Lower leg skin (tissue), 4 donors: ENCODE measurements around the gene ZNF480. TPM values are rescaled to one million over a fixed set of nuclear protein-coding genes. Genes with fewer than 3 reads are reported as not detected.
"Not testable (repeated sequence)": the region's sequence is repeated elsewhere in the genome, so short reads cannot be mapped to it uniquely, and the experiment has no call there.

Experiments
- DNase-seq, 2 donors: peaks; one replicate each; pipeline ENCODE4 v3.0.0-alpha.2; 2019; ENCODE audit warnings: low spot score in 2 of 2
- H3K4me3 ChIP-seq: fragments of 200-600 bp; sonication (generic); 2 replicates; pipeline ENCODE4 v1.5.1; 2017; ENCODE audit warnings: mild to moderate bottlenecking, low read depth; ENCODE audit not compliant: poor library complexity, severe bottlenecking
- POLR2A ChIP-seq, 2 donors: fragments of 450-650 bp; IDR thresholded peaks; one replicate each; pipeline ENCODE4 v1.6.1; 2016 to 2017; ENCODE audit warnings: antibody characterized with exemption in 2 of 2, mild to moderate bottlenecking in 1 of 2, moderate library complexity in 1 of 2
- WGBS, 2 donors: methylation state at CpG; one replicate each; pipeline ENCODE4 v1.1.5; 2018; 5-methylcytosine and 5-hydroxymethylcytosine counted together
- intact Hi-C: fragments of 100-400 bp; cut with DNase I; formaldehyde crosslinking; loops from one replicate; pipeline ENCODE4 v1.15.0; 2023; ENCODE audit warnings: low total_unique reads
- total RNA-seq, 4 donors: library from RNA; depleted of rRNA; stranded (reverse); fragments of >200 nt; gene quantifications; one replicate each; pipeline ENCODE4 v1.1.0, GENCODE V29; 2016
- TF ChIP-seq, protein P1 (sequence below), 3 donors: fragments of 450-650 bp; IDR thresholded peaks; one replicate each; pipeline ENCODE4 v1.5.1; 2016; ENCODE audit warnings: antibody characterized with exemption in 3 of 3, mild to moderate bottlenecking in 3 of 3, moderate library complexity in 2 of 3

Gene ZNF480
- total RNA-seq, 4 donors from 2014 or later = 2.8 to 6.2 (median 5.7) TPM

DNA sequence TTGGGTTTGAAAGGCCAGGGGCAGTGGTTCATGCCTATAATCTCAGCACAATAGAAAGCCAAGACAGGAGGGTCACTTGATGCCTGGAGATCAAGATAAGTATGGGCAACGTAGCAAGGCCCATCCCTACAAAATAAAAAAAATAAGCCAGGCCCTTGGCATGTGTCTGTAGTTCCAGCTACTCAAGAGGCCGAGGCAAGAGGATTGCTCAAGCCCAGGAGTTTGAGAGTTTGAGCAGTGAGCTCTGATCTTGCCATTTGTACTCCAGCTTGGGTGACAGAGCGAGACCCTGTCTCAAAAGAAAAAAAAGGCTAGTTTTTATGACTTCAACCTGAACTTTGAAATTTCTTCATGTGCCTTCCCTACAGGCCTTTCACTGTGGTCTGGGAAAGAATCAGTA lies 5.2 kb upstream of the ZNF480 start:
- no peak for TF ChIP-seq POLR2A (IDR thresholded peaks at IDR 0.05)
- TF ChIP-seq, protein P1, sequence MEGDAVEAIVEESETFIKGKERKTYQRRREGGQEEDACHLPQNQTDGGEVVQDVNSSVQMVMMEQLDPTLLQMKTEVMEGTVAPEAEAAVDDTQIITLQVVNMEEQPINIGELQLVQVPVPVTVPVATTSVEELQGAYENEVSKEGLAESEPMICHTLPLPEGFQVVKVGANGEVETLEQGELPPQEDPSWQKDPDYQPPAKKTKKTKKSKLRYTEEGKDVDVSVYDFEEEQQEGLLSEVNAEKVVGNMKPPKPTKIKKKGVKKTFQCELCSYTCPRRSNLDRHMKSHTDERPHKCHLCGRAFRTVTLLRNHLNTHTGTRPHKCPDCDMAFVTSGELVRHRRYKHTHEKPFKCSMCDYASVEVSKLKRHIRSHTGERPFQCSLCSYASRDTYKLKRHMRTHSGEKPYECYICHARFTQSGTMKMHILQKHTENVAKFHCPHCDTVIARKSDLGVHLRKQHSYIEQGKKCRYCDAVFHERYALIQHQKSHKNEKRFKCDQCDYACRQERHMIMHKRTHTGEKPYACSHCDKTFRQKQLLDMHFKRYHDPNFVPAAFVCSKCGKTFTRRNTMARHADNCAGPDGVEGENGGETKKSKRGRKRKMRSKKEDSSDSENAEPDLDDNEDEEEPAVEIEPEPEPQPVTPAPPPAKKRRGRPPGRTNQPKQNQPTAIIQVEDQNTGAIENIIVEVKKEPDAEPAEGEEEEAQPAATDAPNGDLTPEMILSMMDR (IDR thresholded peaks at IDR 0.05) = no peak
- intact Hi-C loops = no loop called here
- no peak for DNase-seq
- H3K4me3 ChIP-seq = no peak overlapping the region
- 89 to 97% methylated on average over 3 of the region's 3 CpGs for WGBS, 2 donors

DNA sequence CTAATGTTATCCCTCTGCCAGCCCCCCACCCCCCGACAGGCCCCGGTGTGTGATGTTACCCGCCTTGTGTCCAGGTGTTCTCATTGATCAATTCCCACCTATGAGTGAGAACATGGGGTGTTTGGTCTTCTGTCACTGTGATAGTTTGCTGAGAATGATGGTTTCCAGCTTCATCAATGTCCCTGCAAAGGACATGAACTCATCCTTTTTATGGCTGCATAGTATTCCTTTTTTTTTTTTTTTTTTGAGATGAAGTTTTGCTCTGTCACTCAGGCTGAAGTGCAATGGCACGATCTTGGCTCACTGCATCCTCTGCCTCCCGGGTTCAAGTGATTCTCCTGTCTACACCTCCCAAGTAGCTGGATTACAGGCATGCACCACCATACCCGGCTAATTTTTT lies 4.0 kb upstream of the ZNF480 start:
- intact Hi-C loops = not testable (repeated sequence)

DNA sequence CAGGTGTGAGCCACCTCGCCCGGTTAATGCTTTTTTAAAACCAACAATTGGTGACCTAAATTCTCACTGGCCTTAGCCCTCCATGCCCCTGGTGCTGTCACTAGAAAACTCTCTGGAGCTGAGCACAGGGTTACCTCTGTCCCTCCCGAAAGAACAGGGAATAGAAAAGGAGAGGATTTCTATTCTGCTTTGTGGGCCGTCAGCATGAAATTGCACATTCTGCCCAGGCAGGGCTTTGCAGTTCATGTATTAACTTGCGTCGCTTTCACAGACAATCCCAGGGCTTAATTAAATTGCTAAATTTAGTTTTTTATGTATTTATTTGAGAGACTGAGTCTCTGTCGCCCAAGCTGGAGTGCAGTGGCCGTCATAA lies 583 bp upstream of the ZNF480 start:
- no peak for DNase-seq
- 17 to 21% methylated on average over 8 of the region's 8 CpGs for WGBS, 2 donors
- no peak for TF ChIP-seq POLR2A (IDR thresholded peaks at IDR 0.05)
- TF ChIP-seq, protein P1 (IDR thresholded peaks at IDR 0.05) = no peak
- peak overlapping the region; percentile 35 for H3K4me3 ChIP-seq
- intact Hi-C loops = no loop called here

More for the DNA sequence above, 4.0 kb upstream of the ZNF480 start:
- not testable (repeated sequence) for DNase-seq, H3K4me3 ChIP-seq
- WGBS, 2 donors = 96 to 99% methylated on average over 6 of the region's 6 CpGs

DNA sequence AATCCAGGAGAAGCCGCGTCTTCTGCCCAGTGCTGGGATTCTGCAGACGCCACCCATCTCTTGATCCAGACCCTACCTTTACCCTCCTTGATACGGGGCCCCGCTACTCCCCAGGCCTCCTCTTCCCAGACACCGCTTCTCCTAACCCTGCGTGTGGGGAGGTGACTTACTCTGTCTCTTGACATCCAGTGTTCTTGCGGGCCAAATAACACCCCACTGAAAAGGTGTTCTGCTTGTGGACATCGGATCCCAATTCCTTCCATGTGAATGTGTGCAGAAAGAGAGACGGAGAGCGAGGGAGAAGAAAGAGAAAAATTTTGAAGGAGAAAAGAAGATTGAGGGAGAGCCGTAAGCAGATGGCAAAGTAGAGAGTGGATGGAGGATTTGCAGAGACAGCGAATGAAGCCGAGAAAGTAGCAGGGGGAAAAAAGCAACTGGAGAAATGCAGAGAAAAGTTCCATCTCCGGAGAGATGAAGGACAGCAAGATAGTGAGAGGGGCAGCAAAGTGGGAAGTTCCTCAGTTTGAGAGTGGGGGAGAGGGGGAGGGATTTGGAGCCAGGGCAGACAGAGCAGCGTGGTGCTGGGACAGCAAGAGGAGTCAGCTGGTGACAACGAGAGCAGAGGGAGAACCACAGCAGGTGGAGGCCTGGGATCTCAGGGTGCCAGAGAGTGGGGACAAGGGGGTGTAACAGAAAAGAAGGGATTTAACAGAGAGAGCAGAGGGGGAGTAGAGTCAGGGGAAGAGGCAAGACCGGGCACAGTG lies 814 bp downstream of the ZNF480 start:
- intact Hi-C loops = no loop called here

DNA sequence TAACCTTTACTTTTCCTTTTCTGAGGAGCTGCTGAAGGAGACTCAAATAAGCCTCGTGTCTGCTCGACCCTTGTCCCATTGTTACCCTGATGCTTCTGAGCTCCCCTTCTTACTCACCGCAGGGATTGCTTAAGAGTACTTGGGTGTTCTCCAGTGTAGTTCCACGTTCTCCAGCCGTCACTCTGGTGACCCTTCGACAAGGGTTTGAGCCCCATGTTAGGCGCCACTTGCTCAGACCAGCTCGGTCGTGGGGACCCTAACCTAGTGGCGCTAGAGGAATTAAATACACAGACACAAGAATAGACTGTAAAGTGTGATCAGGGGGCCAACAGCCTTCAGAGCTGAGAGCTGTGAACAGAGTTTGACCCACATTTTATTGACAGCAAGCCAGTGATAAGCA lies 10.3 kb downstream of the ZNF480 start:
- no peak for DNase-seq
- WGBS, 2 donors = 97 to 99% methylated on average over 10 of the region's 10 CpGs
- H3K4me3 ChIP-seq = no peak overlapping the region
- intact Hi-C loops = no loop called here
- TF ChIP-seq, protein P1 (IDR thresholded peaks at IDR 0.05) = no peak
- no peak for TF ChIP-seq POLR2A (IDR thresholded peaks at IDR 0.05)

More for the DNA sequence above, 814 bp downstream of the ZNF480 start:
- TF ChIP-seq, protein P1 (IDR thresholded peaks at IDR 0.05) = no peak
- TF ChIP-seq POLR2A (IDR thresholded peaks at IDR 0.05) = no peak
- DNase-seq = no peak
- H3K4me3 ChIP-seq = peak overlapping the region; percentile 87
- WGBS, 2 donors = 13 to 15% methylated on average over 18 of the region's 18 CpGs

DNA sequence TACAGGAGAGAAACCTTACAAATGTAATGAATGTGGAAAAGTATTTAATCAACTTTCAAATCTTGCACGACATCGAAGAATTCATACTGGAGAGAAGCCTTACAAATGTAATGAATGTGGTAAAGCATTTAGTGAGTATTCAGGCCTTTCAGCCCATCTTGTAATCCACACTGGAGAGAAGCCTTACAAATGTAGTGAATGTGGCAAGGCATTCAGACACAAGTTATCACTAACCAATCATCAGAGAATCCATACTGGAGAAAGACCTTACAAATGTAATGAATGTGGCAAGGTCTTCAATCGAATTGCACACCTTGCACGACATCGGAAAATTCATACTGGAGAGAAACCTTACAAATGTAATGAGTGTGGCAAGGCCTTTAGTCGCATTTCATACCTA lies 25.5 kb downstream of the ZNF480 start:
- WGBS, 2 donors = 94 to 97% methylated on average over 6 of the region's 6 CpGs
- intact Hi-C loops = no loop called here
- TF ChIP-seq, protein P1 (IDR thresholded peaks at IDR 0.05) = no peak
- no peak for TF ChIP-seq POLR2A (IDR thresholded peaks at IDR 0.05)
- H3K4me3 ChIP-seq = no peak overlapping the region
- DNase-seq = no peak
